Uterus (tissue), 2 donors: ENCODE data around the gene PRAME.

Source experiments
- CTCF ChIP-seq, 4 experiments: fragments of 200-600 bp in 2 of 4; fragments of 450-650 bp in 2 of 4; sonication (generic) in 2 of 4; IDR thresholded peaks; one replicate each; pipeline ENCODE4 v1.5.1; 2016 to 2019; ENCODE audit warnings: antibody characterized with exemption in 4 of 4, mild to moderate bottlenecking in 2 of 4, moderate library complexity in 1 of 4
- POLR2A ChIP-seq, 2 donors: fragments of 450-650 bp; IDR thresholded peaks; one replicate each; pipeline ENCODE4 v1.6.1; 2016; ENCODE audit warnings: antibody characterized with exemption in 2 of 2, mild to moderate bottlenecking in 1 of 2, moderate library complexity in 1 of 2

DNA sequence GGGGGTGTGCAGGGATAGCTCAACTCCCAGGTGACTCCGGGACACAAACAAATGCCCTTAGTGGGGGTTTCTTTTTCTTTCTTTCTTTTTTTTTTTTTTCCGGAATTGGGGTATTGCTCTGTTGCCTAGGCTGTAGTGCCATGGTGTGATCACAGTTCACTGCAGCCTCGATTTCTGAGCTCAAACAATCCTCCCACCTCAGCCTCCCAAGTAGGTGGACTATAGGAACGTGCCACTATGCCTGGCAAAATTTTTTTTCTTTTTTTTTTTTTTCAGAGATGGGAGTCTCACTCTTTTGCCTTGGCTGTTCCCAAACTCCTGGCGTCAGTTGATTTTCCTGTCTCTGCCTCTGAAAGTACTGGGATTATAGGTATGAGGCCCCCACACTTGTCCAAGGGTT is 25.2 kb downstream of the PRAME start:
- TF ChIP-seq CTCF (IDR thresholded peaks at IDR 0.05) (no peak), POLR2A (IDR thresholded peaks at IDR 0.05) (no peak)
